Right lobe of liver (tissue), 6 donors: ENCODE results near the gene TMIE. TPM values are rescaled to one million over a fixed set of nuclear protein-coding genes. Genes with fewer than 3 reads are reported as not detected.
A peak's percentile ranks its signal among the peaks of the same experiment; 100 is the strongest.

Experiments used
- ATAC-seq, 4 donors: fragments of 200-7000 bp; cut with Tn5 transposase; one replicate each; pipeline ENCODE4 v1.9.1; 2020; ENCODE audit warnings: mild to moderate bottlenecking in 4 of 4, moderate library complexity in 4 of 4
- DNase-seq, 3 donors: peaks; one replicate each; pipeline ENCODE4 v3.0.0-alpha.2; 2020
- H3K27ac ChIP-seq, 3 donors: fragments of 200-600 bp; one replicate each; pipeline ENCODE4 v1.8.0; 2022
- H3K27me3 ChIP-seq, 2 donors: fragments of 200-600 bp; one replicate each; pipeline ENCODE4 v1.8.0; 2022
- H3K36me3 ChIP-seq, 4 donors: fragments of 200-600 bp; sonication (generic) in 1 of 4; one replicate each; pipeline versions ENCODE4 v1.5.1 to v1.8.0; 2017 to 2022; ENCODE audit warnings: control low read depth in 1 of 4
- H3K4me1 ChIP-seq, 4 donors: fragments of 200-600 bp; sonication (generic) in 1 of 4; one replicate each; pipeline versions ENCODE4 v1.5.1 to v1.8.0; 2017 to 2022; ENCODE audit warnings: control low read depth in 1 of 4
- H3K4me3 ChIP-seq, 3 donors: fragments of 200-600 bp; one replicate each; pipeline ENCODE4 v1.8.0; 2022
- H3K9me3 ChIP-seq, 4 donors: fragments of 200-600 bp; sonication (generic) in 1 of 4; one replicate each; pipeline versions ENCODE4 v1.5.1 to v1.8.0; 2017 to 2022; ENCODE audit warnings: control low read depth in 1 of 4
- CTCF ChIP-seq, 4 donors: fragments of 200-600 bp in 3 of 4; fragments of 450-650 bp in 1 of 4; IDR thresholded peaks; one replicate each; pipeline versions ENCODE4 v1.5.1 to v1.8.0; 2016 to 2022; ENCODE audit warnings: antibody characterized with exemption in 4 of 4, mild to moderate bottlenecking in 2 of 4
- POLR2A ChIP-seq: fragments of 450-650 bp; IDR thresholded peaks from one replicate; pipeline ENCODE4 v1.6.1; 2017; ENCODE audit warnings: antibody characterized with exemption, mild to moderate bottlenecking
- WGBS: methylation state at CpG from one replicate; pipeline ENCODE4 v1.1.6; 2018; ENCODE audit warnings: low coverage, low lambda C conversion rate; ENCODE audit not compliant: insufficient coverage; ENCODE audit errors: missing lambda C conversion rate; 5-methylcytosine and 5-hydroxymethylcytosine counted together
- intact Hi-C, 2 donors: fragments of 100-400 bp; cut with DNase I; formaldehyde crosslinking; loops; one replicate each; pipeline versions ENCODE4 v1.11.2 to v1.14.1; 2022
- total RNA-seq, 6 experiments: library from RNA; depleted of rRNA in 2 of 6; stranded (reverse); fragments of >200 nt in 2 of 6; fragmentation: NEBNext Ultra II Directional in 3 of 6; extraction: Animal tissue kit (Norgen Biotek cat#: 25700) in 3 of 6; gene quantifications; one replicate each; pipeline versions ENCODE4 v1.1.0 to v1.2.4, GENCODE V29; 2016 to 2023
- donor health status: DM: no; HTN: yes; CAD: no.
- donor health status: DM: no; HTN: no; CAD: no.
- donor health status: DM: no; HTN: no; CAD: no.
- donor health status: DM: no; HTN: yes; CAD: no.
- donor health status: DM: no; HTN: yes; CAD: no.

TMIE gene
- total RNA-seq, 6 experiments from 2014 or later: 0.21 to 0.79 (median 0.34) TPM

GRCh38 chr3:46676601-46677410, 24.4 kb upstream of the TMIE start:
- DNase-seq (peak in 2 of 3 donors; percentile 6 to 47), ATAC-seq (no peak)
- 85% methylated on average over 9 of the region's 16 CpGs for WGBS
- H3K9me3 ChIP-seq: no peaks in the 10 kb centered on the region
- no peaks in the 10 kb centered on the region for H3K27me3 ChIP-seq
- H3K27ac ChIP-seq: no peak overlapping the region
- peaks cover 0 to 11% (median 0%) of the 10 kb centered on the region in 4 donors for H3K4me1 ChIP-seq
- H3K4me3 ChIP-seq: no peak overlapping the region
- H3K36me3 ChIP-seq: no peaks in the 10 kb centered on the region
- TF ChIP-seq CTCF (IDR thresholded peaks at IDR 0.05) (no peak), POLR2A (no peak)
- intact Hi-C loops: no loop called here

DNA sequence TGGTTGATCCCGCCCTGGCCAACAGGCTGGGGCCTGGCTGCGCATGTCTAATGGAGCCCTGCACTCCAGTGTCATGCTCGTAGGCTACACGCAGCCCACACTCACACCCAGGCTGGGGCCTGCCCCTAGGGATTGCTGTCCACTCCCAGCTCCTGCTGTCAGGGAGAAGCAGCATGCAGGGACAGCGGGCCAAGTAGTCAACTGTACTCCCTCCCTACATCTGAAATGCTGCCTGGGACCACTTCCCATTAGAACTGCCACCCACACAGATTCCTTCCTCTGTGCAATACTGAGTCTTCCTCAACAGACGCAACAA, 23.8 kb upstream of the TMIE start:
- H3K36me3 ChIP-seq: no peaks in the 10 kb centered on the region
- TF ChIP-seq CTCF (IDR thresholded peaks at IDR 0.05) (no peak), POLR2A (no peak)
- no peak overlapping the region for H3K27ac ChIP-seq
- H3K27me3 ChIP-seq: no peaks in the 10 kb centered on the region
- peaks cover 0 to 11% (median 0%) of the 10 kb centered on the region in 4 donors for H3K4me1 ChIP-seq
- peak in 2 of 4 donors; percentile 15 to 16 for ATAC-seq
- no peak overlapping the region for H3K4me3 ChIP-seq
- no peaks in the 10 kb centered on the region for H3K9me3 ChIP-seq
- 44% methylated on average over 1 of the region's 6 CpGs for WGBS
- no peak for DNase-seq
- intact Hi-C loops: no loop called here

GRCh38 chr3:46678280-46678679, 22.9 kb upstream of the TMIE start:
- Histone ChIP-seq H3K9me3 (no peaks in the 10 kb centered on the region), H3K4me1 (peaks cover 0 to 11% (median 0%) of the 10 kb centered on the region in 4 donors), H3K27ac (no peak overlapping the region), H3K27me3 (no peaks in the 10 kb centered on the region), H3K4me3 (no peak overlapping the region), H3K36me3 (no peaks in the 10 kb centered on the region)
- DNase-seq (no peak), ATAC-seq (no peak)
- WGBS: no CpG with 5 or more reads among the region's 6 CpGs
- intact Hi-C loops: no loop called here
- no peak for TF ChIP-seq POLR2A
- TF ChIP-seq CTCF (IDR thresholded peaks at IDR 0.05): no peak

DNA sequence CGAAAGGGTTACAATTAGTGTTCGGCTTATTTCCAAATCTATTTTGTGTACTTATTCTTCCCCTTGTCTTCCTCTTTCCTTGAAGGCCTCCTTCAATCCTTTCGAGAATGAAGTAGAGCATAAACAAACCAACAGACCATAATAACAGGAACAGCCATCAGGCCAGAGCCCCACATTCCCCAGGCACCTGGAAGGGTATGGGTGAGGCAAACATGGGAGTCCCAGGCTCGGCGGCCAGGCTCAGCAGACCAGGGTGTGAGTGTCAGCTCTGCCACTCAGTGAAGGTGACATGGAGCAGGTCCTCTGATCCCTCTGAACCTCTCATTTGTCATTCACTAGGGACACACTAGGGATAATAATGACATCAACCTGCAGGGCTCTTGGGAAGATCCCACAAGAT, 21.5 kb upstream of the TMIE start:
- H3K4me1 ChIP-seq: peaks cover 0 to 11% (median 0%) of the 10 kb centered on the region in 4 donors
- no peak overlapping the region for H3K4me3 ChIP-seq
- H3K36me3 ChIP-seq: no peaks in the 10 kb centered on the region
- no peaks in the 10 kb centered on the region for H3K27me3 ChIP-seq
- intact Hi-C loops: no loop called here
- no peak for ATAC-seq
- WGBS: 85% methylated on average over 3 of the region's 5 CpGs
- no peaks in the 10 kb centered on the region for H3K9me3 ChIP-seq
- no peak for DNase-seq
- no peak for TF ChIP-seq CTCF (IDR thresholded peaks at IDR 0.05)
- TF ChIP-seq POLR2A: no peak
- no peak overlapping the region for H3K27ac ChIP-seq
